ENCODE results near the gene CFAP97D2. TPM values are rescaled to one million over a fixed set of nuclear protein-coding genes. Genes with fewer than 3 reads are reported as not detected.

CFAP97D2 gene
- polyA plus RNA-seq, 1 donor from 2014 or later = not detected

GRCh38 chr13:114151565-114152284 is 27.3 kb upstream of the CFAP97D2 start:
- Histone ChIP-seq H3F3A (ENCODE audit: insufficient read depth, low read length, poor library complexity, severe bottlenecking) (no peaks in the 10 kb centered on the region), H3K4me2 (ENCODE audit: low read length) (no peak overlapping the region), H4K20me1 (ENCODE audit: insufficient read depth) (no peaks in the 10 kb centered on the region), H3K9me2 (ENCODE audit: insufficient read depth, low read length) (no peaks in the 10 kb centered on the region), H3K27me3 (ENCODE audit: insufficient read depth, low read depth, low read length) (no peaks in the 10 kb centered on the region), H3K36me3 (ENCODE audit: insufficient read depth, low read length) (no peaks in the 10 kb centered on the region), H2AFZ (ENCODE audit: low read depth, low read length) (no peak overlapping the region), H3K9ac (ENCODE audit: low read length) (no peak overlapping the region), H3K79me2 (replicated peaks; ENCODE audit: insufficient read depth, low read length) (no peaks in the 10 kb centered on the region), H3K9me3 (ENCODE audit: low read length) (no peaks in the 10 kb centered on the region), H3K4me3 (ENCODE audit: low read length) (no peak overlapping the region), H3K27ac (ENCODE audit: low read length) (no peak overlapping the region)
- TF ChIP-seq RAD21 (conservative IDR thresholded peaks at IDR 0.05) (no peak), EZH2 (IDR thresholded peaks at IDR 0.05; ENCODE audit: borderline replicate concordance, insufficient read depth, low read length, poor library complexity, severe bottlenecking) (no peak), MXI1 (conservative IDR thresholded peaks at IDR 0.05; ENCODE audit: poor library complexity, severe bottlenecking) (no peak), EP300 (conservative IDR thresholded peaks at IDR 0.05; ENCODE audit: poor library complexity, severe bottlenecking) (no peak), POLR2AphosphoS5 (IDR thresholded peaks at IDR 0.05) (no peak), TAF1 (IDR thresholded peaks at IDR 0.05; ENCODE audit: low read depth) (no peak), SMC3 (conservative IDR thresholded peaks at IDR 0.05; ENCODE audit: poor library complexity) (no peak)
- TF ChIP-seq, protein P1, sequence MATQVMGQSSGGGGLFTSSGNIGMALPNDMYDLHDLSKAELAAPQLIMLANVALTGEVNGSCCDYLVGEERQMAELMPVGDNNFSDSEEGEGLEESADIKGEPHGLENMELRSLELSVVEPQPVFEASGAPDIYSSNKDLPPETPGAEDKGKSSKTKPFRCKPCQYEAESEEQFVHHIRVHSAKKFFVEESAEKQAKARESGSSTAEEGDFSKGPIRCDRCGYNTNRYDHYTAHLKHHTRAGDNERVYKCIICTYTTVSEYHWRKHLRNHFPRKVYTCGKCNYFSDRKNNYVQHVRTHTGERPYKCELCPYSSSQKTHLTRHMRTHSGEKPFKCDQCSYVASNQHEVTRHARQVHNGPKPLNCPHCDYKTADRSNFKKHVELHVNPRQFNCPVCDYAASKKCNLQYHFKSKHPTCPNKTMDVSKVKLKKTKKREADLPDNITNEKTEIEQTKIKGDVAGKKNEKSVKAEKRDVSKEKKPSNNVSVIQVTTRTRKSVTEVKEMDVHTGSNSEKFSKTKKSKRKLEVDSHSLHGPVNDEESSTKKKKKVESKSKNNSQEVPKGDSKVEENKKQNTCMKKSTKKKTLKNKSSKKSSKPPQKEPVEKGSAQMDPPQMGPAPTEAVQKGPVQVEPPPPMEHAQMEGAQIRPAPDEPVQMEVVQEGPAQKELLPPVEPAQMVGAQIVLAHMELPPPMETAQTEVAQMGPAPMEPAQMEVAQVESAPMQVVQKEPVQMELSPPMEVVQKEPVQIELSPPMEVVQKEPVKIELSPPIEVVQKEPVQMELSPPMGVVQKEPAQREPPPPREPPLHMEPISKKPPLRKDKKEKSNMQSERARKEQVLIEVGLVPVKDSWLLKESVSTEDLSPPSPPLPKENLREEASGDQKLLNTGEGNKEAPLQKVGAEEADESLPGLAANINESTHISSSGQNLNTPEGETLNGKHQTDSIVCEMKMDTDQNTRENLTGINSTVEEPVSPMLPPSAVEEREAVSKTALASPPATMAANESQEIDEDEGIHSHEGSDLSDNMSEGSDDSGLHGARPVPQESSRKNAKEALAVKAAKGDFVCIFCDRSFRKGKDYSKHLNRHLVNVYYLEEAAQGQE (IDR thresholded peaks at IDR 0.05; ENCODE audit: borderline replicate concordance) = no peak

DNA sequence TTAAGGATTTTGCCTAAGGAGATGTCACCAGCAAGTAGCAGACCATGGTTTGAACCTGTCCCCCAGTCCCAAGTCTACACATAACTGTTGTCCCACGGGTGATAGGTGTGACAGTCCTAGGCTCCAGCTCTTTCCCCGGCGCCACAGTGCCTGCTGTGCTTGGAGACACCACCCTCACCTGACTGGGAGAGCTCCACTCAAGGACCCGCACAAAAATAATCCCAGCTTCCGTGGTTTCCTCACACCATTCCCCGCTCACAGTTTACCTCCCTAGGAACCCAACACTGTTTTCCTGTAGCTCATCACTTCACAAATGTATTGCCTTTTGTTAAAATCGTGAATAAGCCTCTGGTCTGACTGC is 26.8 kb upstream of the CFAP97D2 start:
- Histone ChIP-seq H3K36me3 (ENCODE audit: insufficient read depth, low read length) (no peaks in the 10 kb centered on the region), H3K79me2 (replicated peaks; ENCODE audit: insufficient read depth, low read length) (no peaks in the 10 kb centered on the region), H3F3A (ENCODE audit: insufficient read depth, low read length, poor library complexity, severe bottlenecking) (no peaks in the 10 kb centered on the region), H3K27me3 (ENCODE audit: insufficient read depth, low read depth, low read length) (no peaks in the 10 kb centered on the region), H3K9me3 (ENCODE audit: low read length) (no peaks in the 10 kb centered on the region), H3K4me2 (ENCODE audit: low read length) (no peak overlapping the region), H3K4me3 (ENCODE audit: low read length) (no peak overlapping the region), H3K9me2 (ENCODE audit: insufficient read depth, low read length) (no peaks in the 10 kb centered on the region), H2AFZ (ENCODE audit: low read depth, low read length) (no peak overlapping the region), H3K9ac (ENCODE audit: low read length) (no peak overlapping the region), H3K27ac (ENCODE audit: low read length) (no peak overlapping the region), H4K20me1 (ENCODE audit: insufficient read depth) (no peaks in the 10 kb centered on the region)
- TF ChIP-seq CTCF (IDR thresholded peaks at IDR 0.05; ENCODE audit: poor library complexity, severe bottlenecking) (no peak), RAD21 (conservative IDR thresholded peaks at IDR 0.05) (no peak), TAF1 (IDR thresholded peaks at IDR 0.05; ENCODE audit: low read depth) (no peak), EP300 (conservative IDR thresholded peaks at IDR 0.05; ENCODE audit: poor library complexity, severe bottlenecking) (no peak), SMC3 (conservative IDR thresholded peaks at IDR 0.05; ENCODE audit: poor library complexity) (no peak), MXI1 (conservative IDR thresholded peaks at IDR 0.05; ENCODE audit: poor library complexity, severe bottlenecking) (no peak), EZH2 (IDR thresholded peaks at IDR 0.05; ENCODE audit: borderline replicate concordance, insufficient read depth, low read length, poor library complexity, severe bottlenecking) (no peak), POLR2AphosphoS5 (IDR thresholded peaks at IDR 0.05) (no peak)
- TF ChIP-seq, protein P1 (IDR thresholded peaks at IDR 0.05; ENCODE audit: borderline replicate concordance) = no peak

Data from neural cell (in vitro differentiated cells).